HepG2 (cell line): Measurements from ENCODE around the gene BCAS1. TPM values are rescaled to one million over a fixed set of nuclear protein-coding genes. Genes with fewer than 3 reads are reported as not detected.

ENCODE experiments used
- ATAC-seq: fragments of 200-7000 bp; cut with Tn5 transposase; 3 replicates; pipeline ENCODE4 v1.9.1; 2020; ENCODE audit warnings: mild to moderate bottlenecking, moderate library complexity
- BruUV-seq: library from RNA; stranded (reverse); fragments of 400-500 nt; replicated peaks from 2 replicates; lab custom pipeline; 2021; lab: Mats Ljungman, UMichigan
- CTCF ChIA-PET: fragments of 300-600 bp; formaldehyde crosslinking; extraction: SDS; loops from one replicate; lab custom pipeline; 2021; ENCODE audit warnings: low total read pairs, inconsistent platforms, low intra/inter-chr PET ratio; lab: Yijun Ruan, JAX
- POLR2A ChIA-PET: fragments of 350-600 bp; sonication (Branson Sonifier 250); formaldehyde crosslinking; loops from one replicate; lab custom pipeline; 2020; ENCODE audit warnings: antibody characterized with exemption, inconsistent platforms; lab: Yijun Ruan, JAX
- DNase-seq: peaks from one replicate; pipeline ENCODE4 v3.0.0-alpha.2; 2015; ENCODE audit warnings: low spot score
- FAIRE-seq: peaks from 3 replicates; lab custom pipeline; 2011; peaks lifted over from hg19 to GRCh38; lab: Jason Lieb, UNC
- H2AFZ ChIP-seq: one replicate; pipeline ENCODE4 v1.6.1; 2011; ENCODE audit warnings: low read length, inconsistent platforms
- H3K27ac ChIP-seq: fragments of 300-600 bp; 3 replicates; pipeline ENCODE4 v1.8.0; 2011; ENCODE audit warnings: mixed run types, mild to moderate bottlenecking, mixed read lengths, low read length, inconsistent platforms; ENCODE audit not compliant: insufficient read depth; ENCODE audit errors: extremely low read length
- H3K27me3 ChIP-seq, 2 experiments: fragments of 200-600 bp in 1 of 2; 2 replicates in 1 of 2; 3 replicates in 1 of 2; pipeline versions ENCODE4 v1.6.0 to v1.8.0; 2011; ENCODE audit warnings: low read length in 2 of 2, mild to moderate bottlenecking in 2 of 2, moderate library complexity in 2 of 2, inconsistent platforms in 1 of 2; ENCODE audit not compliant: insufficient read depth in 2 of 2, control insufficient read depth in 1 of 2
- H3K36me3 ChIP-seq, 2 experiments: fragments of 200-600 bp in 1 of 2; replicated peaks in 1 of 2; 2 replicates in 1 of 2; 3 replicates in 1 of 2; pipeline versions ENCODE4 v1.5.1 to v1.8.0; 2011; ENCODE audit warnings: low read length in 2 of 2, inconsistent platforms in 1 of 2; ENCODE audit not compliant: insufficient read depth in 2 of 2, control insufficient read depth in 1 of 2
- H3K4me1 ChIP-seq: 2 replicates; pipeline ENCODE4 v1.5.1; 2012; ENCODE audit warnings: low read length, inconsistent platforms; ENCODE audit not compliant: insufficient read depth
- H3K4me2 ChIP-seq: 2 replicates; pipeline ENCODE4 v1.6.0; 2011; ENCODE audit warnings: low read depth, low read length, inconsistent platforms
- H3K4me3 ChIP-seq, 3 experiments: fragments of 200-600 bp in 1 of 3; sonication (generic), shearing (Covaris generic) in 1 of 3; replicated peaks in 1 of 3; 2 replicates each; pipeline ENCODE4 v1.5.1; 2011 to 2016; ENCODE audit warnings: low read length in 3 of 3, inconsistent platforms in 2 of 3, low read depth in 2 of 3, mild to moderate bottlenecking in 2 of 3, control low read depth in 1 of 3, mixed read lengths in 1 of 3; ENCODE audit not compliant: insufficient read depth in 1 of 3
- H3K79me2 ChIP-seq: one replicate; pipeline ENCODE4 v1.6.1; 2011; ENCODE audit warnings: low read length, inconsistent platforms; ENCODE audit not compliant: insufficient read depth
- H3K9ac ChIP-seq: 2 replicates; pipeline ENCODE4 v1.6.0; 2011; ENCODE audit warnings: mild to moderate bottlenecking, low read depth, low read length, inconsistent platforms; ENCODE audit not compliant: insufficient read depth
- H3K9me3 ChIP-seq: 2 replicates; pipeline ENCODE4 v1.5.1; 2012; ENCODE audit warnings: mild to moderate bottlenecking, low read length
- H4K20me1 ChIP-seq: 2 replicates; pipeline ENCODE4 v1.6.0; 2011; ENCODE audit warnings: inconsistent platforms, mild to moderate bottlenecking, low read length, moderate library complexity; ENCODE audit not compliant: insufficient read depth
- AHR ChIP-seq: IDR thresholded peaks from 2 replicates; pipeline ENCODE4 v1.6.1; 2018; ENCODE audit warnings: missing genetic modification reagents, missing compliant biosample characterization
- BRCA1 ChIP-seq: sonication (generic); formaldehyde crosslinking; IDR thresholded peaks from 2 replicates; pipeline ENCODE4 v1.4.0; 2020; ENCODE audit warnings: missing genetic modification reagents
- ESRRA ChIP-seq: sonication (generic); formaldehyde crosslinking; IDR thresholded peaks from 2 replicates; pipeline ENCODE4 v1.5.1; 2020; ENCODE audit warnings: mild to moderate bottlenecking, low read depth, missing genetic modification reagents
- HNF4G ChIP-seq, 2 experiments: sonication (generic) in 1 of 2; formaldehyde crosslinking in 1 of 2; IDR thresholded peaks; 2 replicates each; pipeline versions ENCODE4 v1.4.0 to v1.6.1; 2011 to 2020; ENCODE audit warnings: borderline replicate concordance in 2 of 2, low read depth in 2 of 2, mild to moderate bottlenecking in 2 of 2, low read length in 1 of 2, missing genetic modification reagents in 1 of 2, moderate library complexity in 1 of 2
- JUN ChIP-seq: sonication (generic); formaldehyde crosslinking; IDR thresholded peaks from 2 replicates; pipeline ENCODE4 v1.4.0; 2020; ENCODE audit warnings: mild to moderate bottlenecking, missing genetic modification reagents
- KDM4B ChIP-seq: sonication (generic); formaldehyde crosslinking; IDR thresholded peaks from 2 replicates; pipeline ENCODE4 v1.4.0; 2020; ENCODE audit warnings: missing genetic modification reagents
- MAFK ChIP-seq, 2 experiments: IDR thresholded peaks in 1 of 2; conservative IDR thresholded peaks in 1 of 2; 2 replicates each; pipeline ENCODE4 v1.6.1; 2011; ENCODE audit warnings: improper control_type of control experiment in 2 of 2, low read length in 2 of 2
- MEIS2 ChIP-seq: sonication (generic); formaldehyde crosslinking; IDR thresholded peaks from 2 replicates; pipeline ENCODE4 v1.9.0; 2021; ENCODE audit warnings: mild to moderate bottlenecking, missing genetic modification reagents
- PCBP1 ChIP-seq: fragments of 200-400 bp; formaldehyde crosslinking; IDR thresholded peaks from 2 replicates; pipeline ENCODE4 v1.6.1; 2017; ENCODE audit warnings: mild to moderate bottlenecking, low read depth, low read length, borderline replicate concordance
- ZNF562 ChIP-seq: sonication (generic); formaldehyde crosslinking; IDR thresholded peaks from 2 replicates; pipeline ENCODE4 v1.8.0; 2022; ENCODE audit warnings: missing genetic modification reagents, borderline replicate concordance
- ZNF614 ChIP-seq: IDR thresholded peaks from 2 replicates; pipeline ENCODE4 v1.6.1; 2018; ENCODE audit warnings: missing biosample characterization, missing genetic modification reagents, inconsistent platforms, borderline replicate concordance
- ZSCAN21 ChIP-seq: sonication (generic); formaldehyde crosslinking; IDR thresholded peaks from 2 replicates; pipeline ENCODE4 v1.8.0; 2022; ENCODE audit warnings: mild to moderate bottlenecking, missing genetic modification reagents, moderate library complexity, borderline replicate concordance
- WGBS: methylation state at CpG from one replicate; pipeline ENCODE4 v1.1.6; 2017; ENCODE audit warnings: low lambda C conversion rate; 5-methylcytosine and 5-hydroxymethylcytosine counted together
- in situ Hi-C: cut with HindIII; loops from 2 replicates; pipeline ENCODE4 v1.10.0; 2017; ENCODE audit warnings: low pct_unique_long_range_greater_than_20kb; ENCODE audit not compliant: extremely low pct_ligation_motif_present
- intact Hi-C: fragments of 100-400 bp; cut with micrococcal nuclease; formaldehyde crosslinking; loops from one replicate; pipeline ENCODE4 v1.10.0; 2022; ENCODE audit not compliant: unreplicated experiment
- polyA plus RNA-seq, 8 experiments: library from polyadenylated mRNA; depleted of rRNA in 3 of 8; stranded (reverse) in 7 of 8; unstranded in 1 of 8; fragments of >200 nt; fragmentation: Illumina TruSeq in 4 of 8; extraction: Trizol in 4 of 8; gene quantifications; 2 replicates each; pipeline versions ENCODE4 v1.2.1 to v1.2.3, GENCODE V29; 2011 to 2016; ENCODE audit warnings: low read depth in 4 of 8, missing spikeins in 1 of 8, mixed read lengths in 1 of 8; ENCODE audit not compliant: insufficient read depth in 1 of 8
- total RNA-seq, 5 experiments: library from RNA; depleted of rRNA; stranded (reverse); fragments of >200 nt; fragmentation: Illumina TruSeq; extraction: Trizol; gene quantifications; 2 replicates each; pipeline ENCODE4 v1.2.3, GENCODE V29; 2016; ENCODE audit warnings: low read depth in 1 of 5
- TF ChIP-seq, protein P1 (sequence below): sonication (generic); formaldehyde crosslinking; IDR thresholded peaks from 2 replicates; pipeline ENCODE4 v1.8.0; 2022; ENCODE audit warnings: missing genetic modification reagents, mild to moderate bottlenecking, borderline replicate concordance
- TF ChIP-seq, protein P2 (sequence below): IDR thresholded peaks from 2 replicates; pipeline ENCODE4 v1.6.1; 2016; ENCODE audit warnings: mild to moderate bottlenecking, missing biosample characterization, missing genetic modification reagents
- TF ChIP-seq, protein P3 (sequence below): sonication (generic); formaldehyde crosslinking; IDR thresholded peaks from 2 replicates; pipeline ENCODE4 v1.5.0; 2020; ENCODE audit warnings: missing genetic modification reagents, mild to moderate bottlenecking, borderline replicate concordance
- TF ChIP-seq, protein P4 (sequence below): sonication (generic); formaldehyde crosslinking; IDR thresholded peaks from 2 replicates; pipeline ENCODE4 v1.4.0; 2020; ENCODE audit warnings: missing genetic modification reagents; ENCODE audit errors: not compliant biosample characterization

The BCAS1 gene
- total and polyA plus RNA-seq, 2 of the 13 experiments (the other 11 are each of a cell fraction or from before 2014, with no cell fraction given) = 0.55 to 0.91 TPM

DNA sequence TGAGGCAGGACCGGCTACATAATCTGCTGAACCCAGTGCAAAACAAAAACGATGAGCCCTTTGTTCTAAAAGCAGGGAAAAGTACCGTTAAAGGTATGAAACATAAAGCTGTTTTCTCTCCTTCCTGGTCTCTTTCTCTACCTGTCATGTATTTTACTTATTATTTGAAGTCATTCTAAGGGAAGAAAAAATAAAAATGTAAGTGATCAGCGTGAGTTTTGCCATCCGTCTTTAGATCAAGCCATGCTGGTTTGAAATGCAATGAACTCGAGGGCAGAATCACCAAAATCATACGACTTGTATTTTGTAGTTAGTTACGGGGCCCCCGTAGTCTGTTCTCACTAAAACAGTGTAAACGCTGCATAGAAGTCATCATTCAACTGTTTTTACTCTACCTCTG, 2.9 kb upstream of the BCAS1 start:
- H3K27me3 ChIP-seq = no peaks in the 10 kb centered on the region; a peak in 2 of 5 replicates
- DNase-seq (no peak), ATAC-seq (no peak), FAIRE-seq (no peak)
- H3K4me1 ChIP-seq = peaks cover 50% of the 10 kb centered on the region
- H2AFZ ChIP-seq = no peak overlapping the region
- H3K9ac ChIP-seq = no peak overlapping the region
- POLR2A ChIA-PET = no interaction called here
- no peaks in the 10 kb centered on the region for H3K36me3 ChIP-seq
- H4K20me1 ChIP-seq = no peaks in the 10 kb centered on the region
- no peaks in the 10 kb centered on the region for H3K79me2 ChIP-seq
- intact Hi-C loops = no loop called here
- no peak overlapping the region for H3K4me2 ChIP-seq
- no peak overlapping the region for H3K27ac ChIP-seq
- no peaks in the 10 kb centered on the region for H3K9me3 ChIP-seq
- WGBS = 50% methylated on average over 10 of the region's 10 CpGs
- H3K4me3 ChIP-seq = no peak overlapping the region
- no TSS peak for BruUV-seq
- in situ Hi-C loops = no loop called here
- CTCF ChIA-PET = no interaction called here
- TF ChIP-seq ZNF614 (CRISPR knock-in tag) = no peak
- TF ChIP-seq AHR (CRISPR knock-in tag) = no peak
- no peak for TF ChIP-seq KDM4B (CRISPR knock-in tag)
- TF ChIP-seq, protein P1, sequence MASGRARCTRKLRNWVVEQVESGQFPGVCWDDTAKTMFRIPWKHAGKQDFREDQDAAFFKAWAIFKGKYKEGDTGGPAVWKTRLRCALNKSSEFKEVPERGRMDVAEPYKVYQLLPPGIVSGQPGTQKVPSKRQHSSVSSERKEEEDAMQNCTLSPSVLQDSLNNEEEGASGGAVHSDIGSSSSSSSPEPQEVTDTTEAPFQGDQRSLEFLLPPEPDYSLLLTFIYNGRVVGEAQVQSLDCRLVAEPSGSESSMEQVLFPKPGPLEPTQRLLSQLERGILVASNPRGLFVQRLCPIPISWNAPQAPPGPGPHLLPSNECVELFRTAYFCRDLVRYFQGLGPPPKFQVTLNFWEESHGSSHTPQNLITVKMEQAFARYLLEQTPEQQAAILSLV (CRISPR knock-in tag) = no peak
- no peak for TF ChIP-seq HNF4G (IDR thresholded peaks at IDR 0.05; ENCODE audit: borderline replicate concordance, low read depth, low read length)
- TF ChIP-seq HNF4G (CRISPR knock-in tag; IDR thresholded peaks at IDR 0.05; ENCODE audit: borderline replicate concordance, low read depth) = no peak
- TF ChIP-seq, protein P2, sequence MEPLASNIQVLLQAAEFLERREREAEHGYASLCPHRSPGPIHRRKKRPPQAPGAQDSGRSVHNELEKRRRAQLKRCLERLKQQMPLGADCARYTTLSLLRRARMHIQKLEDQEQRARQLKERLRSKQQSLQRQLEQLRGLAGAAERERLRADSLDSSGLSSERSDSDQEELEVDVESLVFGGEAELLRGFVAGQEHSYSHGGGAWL (CRISPR knock-in tag) = no peak
- TF ChIP-seq, protein P3, sequence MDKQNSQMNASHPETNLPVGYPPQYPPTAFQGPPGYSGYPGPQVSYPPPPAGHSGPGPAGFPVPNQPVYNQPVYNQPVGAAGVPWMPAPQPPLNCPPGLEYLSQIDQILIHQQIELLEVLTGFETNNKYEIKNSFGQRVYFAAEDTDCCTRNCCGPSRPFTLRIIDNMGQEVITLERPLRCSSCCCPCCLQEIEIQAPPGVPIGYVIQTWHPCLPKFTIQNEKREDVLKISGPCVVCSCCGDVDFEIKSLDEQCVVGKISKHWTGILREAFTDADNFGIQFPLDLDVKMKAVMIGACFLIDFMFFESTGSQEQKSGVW (CRISPR knock-in tag) = no peak
- no peak for TF ChIP-seq ZNF562
- TF ChIP-seq MAFK (conservative IDR thresholded peaks at IDR 0.05 in 1 of 2, IDR thresholded peaks at IDR 0.05 in 1 of 2; ENCODE audit: low read length in 2 of 2) = no peak
- TF ChIP-seq, protein P4, sequence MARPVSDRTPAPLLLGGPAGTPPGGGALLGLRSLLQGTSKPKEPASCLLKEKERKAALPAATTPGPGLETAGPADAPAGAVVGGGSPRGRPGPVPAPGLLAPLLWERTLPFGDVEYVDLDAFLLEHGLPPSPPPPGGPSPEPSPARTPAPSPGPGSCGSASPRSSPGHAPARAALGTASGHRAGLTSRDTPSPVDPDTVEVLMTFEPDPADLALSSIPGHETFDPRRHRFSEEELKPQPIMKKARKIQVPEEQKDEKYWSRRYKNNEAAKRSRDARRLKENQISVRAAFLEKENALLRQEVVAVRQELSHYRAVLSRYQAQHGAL (CRISPR knock-in tag) = no peak
- no peak for TF ChIP-seq ZSCAN21 (CRISPR knock-in tag)
- TF ChIP-seq ESRRA (CRISPR knock-in tag) = no peak
- no peak for TF ChIP-seq PCBP1
- TF ChIP-seq BRCA1 = no peak
- no peak for TF ChIP-seq JUN (CRISPR knock-in tag)
- no peak for TF ChIP-seq MEIS2 (CRISPR knock-in tag)
